Esophagus muscularis mucosa (tissue), 3 donors: Measurements from ENCODE around the gene CCRL2.

Experiments used
- POLR2A ChIP-seq: fragments of 450-650 bp; IDR thresholded peaks from one replicate; pipeline ENCODE4 v1.6.1; 2017; ENCODE audit warnings: antibody characterized with exemption, moderate library complexity, mild to moderate bottlenecking, low read depth
- TF ChIP-seq, protein P1 (sequence below), 3 experiments: fragments of 200-600 bp in 2 of 3; fragments of 450-650 bp in 1 of 3; sonication (generic) in 2 of 3; IDR thresholded peaks; one replicate each; pipeline ENCODE4 v1.5.1; 2017 to 2019; ENCODE audit warnings: antibody characterized with exemption in 3 of 3, mild to moderate bottlenecking in 2 of 3, moderate library complexity in 1 of 3

DNA sequence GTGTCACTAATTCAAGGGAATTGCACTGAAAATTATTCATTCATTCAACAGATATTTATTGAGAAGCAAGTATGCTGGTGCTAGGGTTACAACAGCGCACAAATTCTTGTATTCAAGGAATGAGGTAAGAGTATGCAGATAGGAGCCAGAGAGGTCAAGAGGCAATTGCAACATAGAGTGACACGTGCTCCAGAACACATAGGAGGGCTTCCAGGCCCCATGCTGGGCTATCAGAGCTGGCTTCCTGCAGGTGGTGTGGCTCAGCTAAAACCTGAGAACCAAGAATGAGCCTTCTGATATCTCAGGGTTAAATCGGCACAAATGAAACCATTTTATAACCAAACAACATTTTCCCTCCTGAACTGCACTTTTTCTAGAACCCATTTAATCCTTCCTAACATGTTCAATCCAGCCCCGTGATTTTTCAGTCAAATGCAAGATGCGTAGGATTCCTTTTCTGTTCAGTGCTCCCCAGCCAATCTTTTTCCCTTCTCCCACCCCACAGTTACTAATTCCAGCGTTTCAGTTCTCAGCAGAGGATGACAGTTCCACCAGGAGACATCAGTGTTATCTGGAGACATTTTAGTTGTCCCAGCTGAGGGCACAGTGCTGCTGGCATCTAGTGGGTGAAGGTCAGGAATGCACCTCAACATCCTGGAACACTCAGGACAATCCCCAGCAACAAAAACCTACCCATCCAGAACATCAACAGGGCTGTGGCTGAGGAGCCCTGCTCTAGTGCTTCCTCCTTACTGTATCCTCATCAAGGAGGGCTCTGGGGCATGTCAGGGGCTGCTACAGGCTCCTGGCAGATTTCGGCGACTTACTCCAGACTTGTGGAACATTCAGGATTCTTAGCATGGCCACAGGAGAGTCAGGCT is 13.3 kb upstream of the CCRL2 start:
- TF ChIP-seq, protein P1, sequence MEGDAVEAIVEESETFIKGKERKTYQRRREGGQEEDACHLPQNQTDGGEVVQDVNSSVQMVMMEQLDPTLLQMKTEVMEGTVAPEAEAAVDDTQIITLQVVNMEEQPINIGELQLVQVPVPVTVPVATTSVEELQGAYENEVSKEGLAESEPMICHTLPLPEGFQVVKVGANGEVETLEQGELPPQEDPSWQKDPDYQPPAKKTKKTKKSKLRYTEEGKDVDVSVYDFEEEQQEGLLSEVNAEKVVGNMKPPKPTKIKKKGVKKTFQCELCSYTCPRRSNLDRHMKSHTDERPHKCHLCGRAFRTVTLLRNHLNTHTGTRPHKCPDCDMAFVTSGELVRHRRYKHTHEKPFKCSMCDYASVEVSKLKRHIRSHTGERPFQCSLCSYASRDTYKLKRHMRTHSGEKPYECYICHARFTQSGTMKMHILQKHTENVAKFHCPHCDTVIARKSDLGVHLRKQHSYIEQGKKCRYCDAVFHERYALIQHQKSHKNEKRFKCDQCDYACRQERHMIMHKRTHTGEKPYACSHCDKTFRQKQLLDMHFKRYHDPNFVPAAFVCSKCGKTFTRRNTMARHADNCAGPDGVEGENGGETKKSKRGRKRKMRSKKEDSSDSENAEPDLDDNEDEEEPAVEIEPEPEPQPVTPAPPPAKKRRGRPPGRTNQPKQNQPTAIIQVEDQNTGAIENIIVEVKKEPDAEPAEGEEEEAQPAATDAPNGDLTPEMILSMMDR (IDR thresholded peaks at IDR 0.05) = no peak
- no peak for TF ChIP-seq POLR2A
